IMR-90 (cell line): Measurements from ENCODE around the gene STAT4. TPM values are rescaled to one million over a fixed set of nuclear protein-coding genes. Genes with fewer than 3 reads are reported as not detected.

Source experiments
- ATAC-seq: fragments of 200-7000 bp; cut with Tn5 transposase; 2 replicates; pipeline ENCODE4 v1.9.1; 2020; ENCODE audit warnings: low read depth, mild to moderate bottlenecking, moderate library complexity
- BruUV-seq: library from RNA; stranded (reverse); fragments of 400-500 nt; replicated peaks from 2 replicates; lab custom pipeline; 2021; lab: Mats Ljungman, UMichigan
- CTCF ChIA-PET: fragments of 300-600 bp; formaldehyde crosslinking; extraction: SDS; loops from one replicate; lab custom pipeline; 2021; ENCODE audit warnings: antibody characterized with exemption; lab: Yijun Ruan, JAX
- POLR2A ChIA-PET: fragments of 300-600 bp; sonication (Branson Sonifier 250); formaldehyde crosslinking; loops from one replicate; lab custom pipeline; 2022; ENCODE audit warnings: antibody characterized with exemption; ENCODE audit not compliant: unreplicated experiment; lab: Charles Lee
- DNase-seq: peaks from one replicate; pipeline ENCODE4 v3.0.0; 2013
- H2AFZ ChIP-seq: replicated peaks from 2 replicates; pipeline ENCODE3; 2013; ENCODE audit warnings: low read length, mild to moderate bottlenecking; ENCODE audit not compliant: poor library complexity
- H2AK5ac ChIP-seq: 2 replicates; pipeline ENCODE4 v1.6.1; 2013; ENCODE audit warnings: low read depth, low read length, inconsistent platforms
- H2AK9ac ChIP-seq: replicated peaks from 2 replicates; pipeline ENCODE3; 2013; ENCODE audit warnings: mild to moderate bottlenecking, low read depth, low read length, moderate library complexity; ENCODE audit not compliant: poor library complexity
- H2BK120ac ChIP-seq: 2 replicates; pipeline ENCODE4 v1.6.1; 2013; ENCODE audit warnings: low read depth, low read length, inconsistent platforms
- H2BK15ac ChIP-seq: 3 replicates; pipeline ENCODE4 v1.6.1; 2013; ENCODE audit warnings: low read depth, low read length, inconsistent platforms
- H2BK20ac ChIP-seq: 2 replicates; pipeline ENCODE4 v1.6.1; 2013; ENCODE audit warnings: low read depth, mild to moderate bottlenecking, inconsistent platforms, low read length, moderate library complexity
- H2BK5ac ChIP-seq: 2 replicates; pipeline ENCODE4 v1.6.1; 2013; ENCODE audit warnings: mild to moderate bottlenecking, low read depth, low read length, inconsistent platforms; ENCODE audit not compliant: poor library complexity, severe bottlenecking
- H3K14ac ChIP-seq: replicated peaks from 2 replicates; pipeline ENCODE4 v1.6.1; 2013; ENCODE audit warnings: low read depth, low read length, inconsistent platforms
- H3K18ac ChIP-seq: 2 replicates; pipeline ENCODE4 v1.6.1; 2013; ENCODE audit warnings: low read depth, low read length, control low read depth
- H3K23ac ChIP-seq: 2 replicates; pipeline ENCODE4 v1.6.1; 2013; ENCODE audit warnings: low read depth, low read length, inconsistent platforms
- H3K27ac ChIP-seq: 2 replicates; pipeline ENCODE4 v1.5.1; 2013; ENCODE audit warnings: mild to moderate bottlenecking, control low read depth, low read length; ENCODE audit not compliant: insufficient read depth
- H3K27me3 ChIP-seq: 2 replicates; pipeline ENCODE4 v1.6.1; 2013; ENCODE audit warnings: low read length; ENCODE audit not compliant: control insufficient read depth, insufficient read depth
- H3K36me3 ChIP-seq: 2 replicates; pipeline ENCODE4 v1.6.1; 2013; ENCODE audit warnings: low read length, mixed read lengths; ENCODE audit not compliant: control insufficient read depth, insufficient read depth
- H3K4ac ChIP-seq: 2 replicates; pipeline ENCODE4 v1.6.1; 2013; ENCODE audit warnings: low read depth, low read length, inconsistent platforms
- H3K4me1 ChIP-seq: 2 replicates; pipeline ENCODE4 v1.6.1; 2013; ENCODE audit warnings: low read length, mixed read lengths; ENCODE audit not compliant: control insufficient read depth, insufficient read depth
- H3K4me2 ChIP-seq: 2 replicates; pipeline ENCODE4 v1.6.1; 2013; ENCODE audit warnings: low read depth, mild to moderate bottlenecking, control low read depth, low read length, moderate library complexity
- H3K4me3 ChIP-seq: 2 replicates; pipeline ENCODE4 v1.5.1; 2013; ENCODE audit warnings: low read depth, mild to moderate bottlenecking, control low read depth, low read length, moderate library complexity; ENCODE audit not compliant: insufficient read depth
- H3K56ac ChIP-seq: 2 replicates; pipeline ENCODE4 v1.6.1; 2013; ENCODE audit warnings: low read length, inconsistent platforms; ENCODE audit not compliant: insufficient read depth; ENCODE audit errors: extremely low read depth
- H3K79me1 ChIP-seq, 2 experiments: 2 replicates each; pipeline ENCODE4 v1.6.1; 2013; ENCODE audit warnings: low read length in 2 of 2, inconsistent platforms in 1 of 2, low read depth in 1 of 2
- H3K9ac ChIP-seq: 2 replicates; pipeline ENCODE4 v1.6.1; 2013; ENCODE audit warnings: low read depth, low read length, control low read depth
- H3K9me1 ChIP-seq: 2 replicates; pipeline ENCODE4 v1.6.1; 2013; ENCODE audit warnings: low read length, inconsistent platforms; ENCODE audit not compliant: insufficient read depth
- H3K9me3 ChIP-seq: 2 replicates; pipeline ENCODE4 v1.6.1; 2013; ENCODE audit warnings: low read length; ENCODE audit not compliant: control insufficient read depth, insufficient read depth
- H4K20me1 ChIP-seq: 2 replicates; pipeline ENCODE4 v1.6.1; 2013; ENCODE audit warnings: low read length, inconsistent platforms; ENCODE audit not compliant: insufficient read depth
- H4K5ac ChIP-seq: 2 replicates; pipeline ENCODE4 v1.6.1; 2013; ENCODE audit warnings: mild to moderate bottlenecking, low read depth, low read length, control low read depth
- H4K8ac ChIP-seq, 2 experiments: 2 replicates each; pipeline ENCODE4 v1.6.1; 2013; ENCODE audit warnings: low read depth in 2 of 2, low read length in 2 of 2, control low read depth in 1 of 2, inconsistent platforms in 1 of 2
- H4K91ac ChIP-seq: 2 replicates; pipeline ENCODE4 v1.6.1; 2013; ENCODE audit warnings: low read depth, low read length, inconsistent platforms; ENCODE audit not compliant: insufficient read depth
- CEBPB ChIP-seq: IDR thresholded peaks from 2 replicates; pipeline ENCODE4 v1.6.1; 2012; ENCODE audit warnings: low read depth, low read length, improper control_type of control experiment
- RFX5 ChIP-seq: IDR thresholded peaks from 2 replicates; pipeline ENCODE4 v1.8.0; 2012; ENCODE audit warnings: low read depth, mild to moderate bottlenecking, low read length, moderate library complexity
- WGBS, 2 experiments: methylation state at CpG; one replicate each; pipeline versions ENCODE4 v1.1.5 to v1.1.7; 2013; ENCODE audit warnings: missing lambda C conversion rate in 2 of 2; ENCODE audit not compliant: insufficient read length in 1 of 2; ENCODE audit errors: extremely low coverage in 2 of 2; 5-methylcytosine and 5-hydroxymethylcytosine counted together
- dilution Hi-C: fragments of 300-500 bp; cut with HindIII; formaldehyde crosslinking; loops from one replicate; pipeline ENCODE4 v1.14.3; 2018; ENCODE audit warnings: low sequenced_read_pairs; ENCODE audit not compliant: unreplicated experiment
- in situ Hi-C: fragments of 300-500 bp; cut with MboI; formaldehyde crosslinking; loops from 3 replicates; pipeline ENCODE4 v1.14.3; 2019; ENCODE audit warnings: low sequenced_read_pairs, inconsistent platforms, mixed read lengths
- intact Hi-C: fragments of 100-400 bp; cut with micrococcal nuclease; formaldehyde crosslinking; loops from 2 replicates; pipeline ENCODE4 v1.10.0; 2022
- polyA plus RNA-seq, 3 experiments: library from polyadenylated mRNA; depleted of rRNA; stranded (reverse); fragments of >200 nt; gene quantifications; 2 replicates each; pipeline ENCODE4 v1.2.3, GENCODE V29; 2012; ENCODE audit warnings: low replicate concordance in 1 of 3
- total RNA-seq: library from RNA; depleted of rRNA; stranded (reverse); fragments of >200 nt; gene quantifications from 2 replicates; pipeline ENCODE4 v1.2.3, GENCODE V29; 2012

The STAT4 gene
- total and polyA plus RNA-seq, 2 of the 4 experiments (the other 2 are of a cell fraction), result 0.36 to 0.48 TPM

GRCh38 chr2:191114403-191114886 lies 36.3 kb downstream of the STAT4 start:
- intact Hi-C loops (no loop called here), dilution Hi-C loops (no loop called here), in situ Hi-C loops (no loop called here)
- DNase-seq (peak; percentile 18), ATAC-seq (no peak; the same call in 1 of the 2 replicates)
- ChIA-PET CTCF (no interaction called here), POLR2A (no interaction called here)
- no peak overlapping the region for H2AK9ac ChIP-seq
- H3K27me3 ChIP-seq, result no peaks in the 10 kb centered on the region; the same call in 1 of the 2 replicates
- peaks cover 2% of the 10 kb centered on the region; the same call in 1 of the 2 replicates for H3K4me1 ChIP-seq
- H3K18ac ChIP-seq, result no peak overlapping the region
- no peak overlapping the region; the same call in 1 of the 2 replicates for H3K4me2 ChIP-seq
- no peak overlapping the region for H3K23ac ChIP-seq
- H3K4ac ChIP-seq, result no peak overlapping the region
- H3K4me3 ChIP-seq, result no peak overlapping the region
- H4K8ac ChIP-seq, result no peak overlapping the region
- BruUV-seq, result no TSS peak
- H4K5ac ChIP-seq, result no peak overlapping the region
- H2AK5ac ChIP-seq, result no peak overlapping the region
- no peaks in the 10 kb centered on the region for H3K9me1 ChIP-seq
- no peak overlapping the region for H3K9ac ChIP-seq
- H4K20me1 ChIP-seq, result no peaks in the 10 kb centered on the region
- H2BK120ac ChIP-seq, result no peak overlapping the region
- no peak overlapping the region for H4K91ac ChIP-seq
- no peak overlapping the region for H3K56ac ChIP-seq
- H3K79me1 ChIP-seq, result no peaks in the 10 kb centered on the region
- no peak overlapping the region for H3K27ac ChIP-seq
- no peak overlapping the region for H2AFZ ChIP-seq
- no peak overlapping the region for H2BK5ac ChIP-seq
- no peak overlapping the region for H3K14ac ChIP-seq
- no peak overlapping the region for H2BK15ac ChIP-seq
- H3K9me3 ChIP-seq, result no peaks in the 10 kb centered on the region
- H2BK20ac ChIP-seq, result no peak overlapping the region
- WGBS, 2 experiments, result 35% methylated on average over 2 of the region's 6 CpGs; no CpG with 5 or more reads in 1 of the 2 experiments
- TF ChIP-seq RFX5, result no peak
- TF ChIP-seq CEBPB, result peak; percentile 45; the same call in 1 of the 2 replicates
- H3K36me3 ChIP-seq, result no peaks in the 10 kb centered on the region
